Brain microvascular endothelial cell (primary cell): ENCODE measurements around the gene TMEM198.
A peak's percentile ranks its signal among the peaks of the same experiment; 100 is the strongest.

Source experiments
- DNase-seq: peaks from one replicate; pipeline ENCODE4 v3.0.0-alpha.2; 2020
- H3K27ac ChIP-seq: fragments of 250-450 bp; sonication (Bioruptor Pico); 2 replicates; pipeline ENCODE4 v1.5.1; 2020; ENCODE audit warnings: mild to moderate bottlenecking, moderate library complexity
- H3K27me3 ChIP-seq: fragments of 250-450 bp; sonication (Bioruptor Pico); replicated peaks from 2 replicates; pipeline ENCODE4 v1.5.1; 2020; ENCODE audit warnings: mild to moderate bottlenecking
- H3K36me3 ChIP-seq: fragments of 250-450 bp; sonication (Bioruptor Pico); replicated peaks from 2 replicates; pipeline ENCODE4 v1.5.1; 2020; ENCODE audit warnings: mild to moderate bottlenecking
- H3K4me3 ChIP-seq: 2 replicates; pipeline ENCODE4 v1.5.1; 2011; ENCODE audit warnings: low read depth, mild to moderate bottlenecking, control low read depth, low read length, moderate library complexity
- CTCF ChIP-seq: IDR thresholded peaks from 2 replicates; pipeline ENCODE4 v1.5.1; 2011; ENCODE audit warnings: low read depth, mild to moderate bottlenecking, moderate library complexity, low read length, control low read depth, inconsistent platforms; ENCODE audit errors: missing control alignments
- in situ Hi-C: cut with HindIII; loops from 2 replicates; pipeline ENCODE4 v1.10.0; 2017; ENCODE audit warnings: low sequenced_read_pairs, low pct_ligation_motif_present

Gene TMEM198

GRCh38 chr2:219592736-219593135, 48.9 kb downstream of the TMEM198 start:
- TF ChIP-seq CTCF, result no peak
- in situ Hi-C loops, result no loop called here

GRCh38 chr2:219593154-219593553, 49.3 kb downstream of the TMEM198 start:
- H3K4me3 ChIP-seq, result no peak overlapping the region
- TF ChIP-seq CTCF, result no peak
- no peaks in the 10 kb centered on the region for H3K27me3 ChIP-seq
- in situ Hi-C loops, result no loop called here
- H3K36me3 ChIP-seq, result no peaks in the 10 kb centered on the region
- H3K27ac ChIP-seq, result no peak overlapping the region
- DNase-seq, result no peak

More at GRCh38 chr2:219592736-219593135, 48.9 kb downstream of the TMEM198 start:
- Histone ChIP-seq H3K27ac (no peak overlapping the region), H3K36me3 (no peaks in the 10 kb centered on the region), H3K27me3 (no peaks in the 10 kb centered on the region), H3K4me3 (no peak overlapping the region)
- no peak for DNase-seq

GRCh38 chr2:219595256-219595655, 51.4 kb downstream of the TMEM198 start:
- no peak for DNase-seq
- peak overlapping the region; percentile 21 for H3K27ac ChIP-seq
- in situ Hi-C loops, result no loop called here
- H3K27me3 ChIP-seq, result no peaks in the 10 kb centered on the region
- no peaks in the 10 kb centered on the region for H3K36me3 ChIP-seq
- TF ChIP-seq CTCF, result peak; percentile 39
- no peak overlapping the region for H3K4me3 ChIP-seq

- DNase-seq, result peak; percentile 18
- in situ Hi-C loops, result no loop called here
- H3K36me3 ChIP-seq, result no peaks in the 10 kb centered on the region
- H3K27ac ChIP-seq, result peak overlapping the region; percentile 83
- TF ChIP-seq CTCF, result no peak
- H3K27me3 ChIP-seq, result no peaks in the 10 kb centered on the region
- H3K4me3 ChIP-seq, result peak overlapping the region; percentile 90
Measured at GRCh38 chr2:219596954-219597551, 53.2 kb downstream of the TMEM198 start.

GRCh38 chr2:219597552-219598307, 53.9 kb downstream of the TMEM198 start, which contains the start of gene STK11IP:
Gene STK11IP (plus strand): TSS chr2:219597857. CDS start chr2:219598120, 263 bp downstream.
- Histone ChIP-seq H3K4me3 (peak within 1 kb of the TSS; percentile 90), H3K27ac (peak within 1 kb of the TSS; percentile 83), H3K27me3 (no peaks in the 10 kb centered on the region), H3K36me3 (no peaks in the 10 kb centered on the region)
- no peak for TF ChIP-seq CTCF
- DNase-seq, result peak; percentile 97
- in situ Hi-C loops, result no loop called here
